Upper lobe of left lung (tissue), 6 donors: ENCODE measurements around the gene HARBI1. TPM values are rescaled to one million over a fixed set of nuclear protein-coding genes. Genes with fewer than 3 reads are reported as not detected.

ENCODE experiments used
- ATAC-seq, 2 donors: fragments of 200-7000 bp; cut with Tn5 transposase; one replicate each; pipeline ENCODE4 v1.9.1; 2022; ENCODE audit warnings: mild to moderate bottlenecking in 2 of 2, moderate library complexity in 2 of 2; ENCODE audit not compliant: low FRiP score in 2 of 2
- DNase-seq, 2 donors: peaks; one replicate each; pipeline ENCODE4 v3.0.0-alpha.2; 2019 to 2020
- H3K27ac ChIP-seq, 4 donors: fragments of 200-600 bp; sonication (generic); one replicate each; pipeline ENCODE4 v1.5.1; 2016 to 2019
- H3K27me3 ChIP-seq, 4 donors: fragments of 200-600 bp; sonication (generic); one replicate each; pipeline ENCODE4 v1.5.1; 2017 to 2019
- H3K36me3 ChIP-seq, 4 donors: fragments of 200-600 bp; sonication (generic); one replicate each; pipeline ENCODE4 v1.5.1; 2016 to 2019
- H3K4me1 ChIP-seq, 4 donors: fragments of 200-600 bp; sonication (generic); one replicate each; pipeline ENCODE4 v1.5.1; 2018 to 2019
- H3K4me3 ChIP-seq, 4 donors: fragments of 200-600 bp; sonication (generic); one replicate each; pipeline ENCODE4 v1.5.1; 2017 to 2019; ENCODE audit warnings: mild to moderate bottlenecking in 2 of 4, moderate library complexity in 1 of 4
- H3K9me3 ChIP-seq, 4 donors: fragments of 200-600 bp; sonication (generic); one replicate each; pipeline ENCODE4 v1.5.1; 2018 to 2019
- CTCF ChIP-seq, 6 experiments: fragments of 450-650 bp in 4 of 6; fragments of 200-600 bp in 2 of 6; sonication (generic) in 2 of 6; IDR thresholded peaks; one replicate each; pipeline ENCODE4 v1.5.1; 2016 to 2019; ENCODE audit warnings: antibody characterized with exemption in 6 of 6
- EP300 ChIP-seq, 4 donors: sonication (generic); formaldehyde crosslinking; IDR thresholded peaks; one replicate each; pipeline ENCODE4 v1.5.1; 2017; ENCODE audit warnings: antibody characterized with exemption in 4 of 4, control low read depth in 2 of 4
- POLR2A ChIP-seq, 4 donors: fragments of 450-650 bp; IDR thresholded peaks; one replicate each; pipeline ENCODE4 v1.5.1; 2016 to 2017; ENCODE audit warnings: antibody characterized with exemption in 4 of 4, mild to moderate bottlenecking in 2 of 4
- POLR2AphosphoS5 ChIP-seq, 2 donors: sonication (generic); formaldehyde crosslinking; IDR thresholded peaks; one replicate each; pipeline ENCODE4 v1.5.1; 2017; ENCODE audit warnings: antibody characterized with exemption in 2 of 2
- WGBS, 2 donors: methylation state at CpG; one replicate each; pipeline ENCODE4 v1.1.5; 2017 to 2018; 5-methylcytosine and 5-hydroxymethylcytosine counted together
- total RNA-seq, 6 donors: library from RNA; depleted of rRNA in 4 of 6; stranded (reverse); fragments of >200 nt in 4 of 6; gene quantifications; one replicate each; pipeline versions ENCODE4 v1.1.0 to v1.2.1, GENCODE V29; 2016 to 2021
- donor health status: DM: no; HTN: no; CAD: no; lungs with moderate emphysema.
- donor health status: DM: no; HTN: yes; CAD: no; lungs with severe emphysema.

Gene HARBI1
- total RNA-seq, 6 donors from 2014 or later = 1.8 to 5.5 (median 3.3) TPM

GRCh38 chr11:46637546-46637945, 20.5 kb upstream of the HARBI1 start:
- DNase-seq (no peak), ATAC-seq (no peak)
- WGBS, 2 donors = 96% methylated on average over 5 of the region's 5 CpGs
- peaks cover 0 to 24% (median 4%) of the 10 kb centered on the region in 4 donors for H3K36me3 ChIP-seq
- no peak for TF ChIP-seq POLR2A (IDR thresholded peaks at IDR 0.05)
- no peak for TF ChIP-seq EP300 (IDR thresholded peaks at IDR 0.05)
- no peak for TF ChIP-seq POLR2AphosphoS5 (IDR thresholded peaks at IDR 0.05)
- no peak for TF ChIP-seq CTCF (IDR thresholded peaks at IDR 0.05)
- H3K27ac ChIP-seq = no peak overlapping the region
- H3K4me1 ChIP-seq = no peaks in the 10 kb centered on the region
- H3K9me3 ChIP-seq = no peaks in the 10 kb centered on the region
- H3K4me3 ChIP-seq = no peak overlapping the region
- no peaks in the 10 kb centered on the region for H3K27me3 ChIP-seq

- no peak for ATAC-seq
- H3K27ac ChIP-seq = no peak overlapping the region
- peaks cover 0 to 43% (median 5%) of the 10 kb centered on the region in 4 donors for H3K36me3 ChIP-seq
- TF ChIP-seq CTCF (IDR thresholded peaks at IDR 0.05) (no peak), POLR2AphosphoS5 (IDR thresholded peaks at IDR 0.05) (no peak), EP300 (IDR thresholded peaks at IDR 0.05) (no peak), POLR2A (IDR thresholded peaks at IDR 0.05) (no peak)
- H3K4me3 ChIP-seq = no peak overlapping the region
- H3K9me3 ChIP-seq = no peaks in the 10 kb centered on the region
- no peaks in the 10 kb centered on the region for H3K27me3 ChIP-seq
- H3K4me1 ChIP-seq = no peaks in the 10 kb centered on the region
- no peak for DNase-seq
- 88 to 93% methylated on average over 5 of the region's 5 CpGs for WGBS, 2 donors
These were observed 18.6 kb upstream of the HARBI1 start for GRCh38 chr11:46635557-46636139.

GRCh38 chr11:46633291-46634217, 16.5 kb upstream of the HARBI1 start:
- WGBS, 2 donors = 81 to 88% methylated on average over 22 of the region's 22 CpGs

GRCh38 chr11:46632502-46632901, 15.5 kb upstream of the HARBI1 start:
- TF ChIP-seq EP300 (IDR thresholded peaks at IDR 0.05) = no peak
- no peak for TF ChIP-seq POLR2AphosphoS5 (IDR thresholded peaks at IDR 0.05)
- 80 to 90% methylated on average over 1 of the region's 1 CpG for WGBS, 2 donors
- ATAC-seq (no peak), DNase-seq (no peak)
- H3K9me3 ChIP-seq = no peaks in the 10 kb centered on the region
- H3K4me3 ChIP-seq = no peak overlapping the region
- no peak overlapping the region for H3K27ac ChIP-seq
- no peaks in the 10 kb centered on the region for H3K4me1 ChIP-seq
- peaks cover 0 to 52% (median 19%) of the 10 kb centered on the region in 4 donors for H3K36me3 ChIP-seq
- H3K27me3 ChIP-seq = no peaks in the 10 kb centered on the region

More at GRCh38 chr11:46633291-46634217, 16.5 kb upstream of the HARBI1 start:
- Histone ChIP-seq H3K4me3 (no peak overlapping the region), H3K36me3 (peaks cover 0 to 51% (median 18%) of the 10 kb centered on the region in 4 donors), H3K27ac (no peak overlapping the region), H3K27me3 (no peaks in the 10 kb centered on the region), H3K4me1 (no peaks in the 10 kb centered on the region), H3K9me3 (no peaks in the 10 kb centered on the region)
- ATAC-seq (peak in 1 of 2 donors; percentile 62), DNase-seq (peak in 1 of 2 donors; percentile 53)
- TF ChIP-seq EP300 (IDR thresholded peaks at IDR 0.05) = no peak
- TF ChIP-seq POLR2AphosphoS5 (IDR thresholded peaks at IDR 0.05) = no peak
- TF ChIP-seq CTCF (IDR thresholded peaks at IDR 0.05) = no peak
- TF ChIP-seq POLR2A (IDR thresholded peaks at IDR 0.05) = no peak

GRCh38 chr11:46631676-46632075, 14.6 kb upstream of the HARBI1 start:
- H3K36me3 ChIP-seq = peaks cover 0 to 56% (median 22%) of the 10 kb centered on the region in 4 donors
- WGBS, 2 donors = 88 to 93% methylated on average over 2 of the region's 2 CpGs
- TF ChIP-seq CTCF (IDR thresholded peaks at IDR 0.05) (no peak), POLR2AphosphoS5 (IDR thresholded peaks at IDR 0.05) (no peak), EP300 (IDR thresholded peaks at IDR 0.05) (no peak), POLR2A (IDR thresholded peaks at IDR 0.05) (no peak)
- H3K27me3 ChIP-seq = no peaks in the 10 kb centered on the region
- DNase-seq = no peak
- ATAC-seq = no peak
- no peaks in the 10 kb centered on the region for H3K9me3 ChIP-seq
- no peak overlapping the region for H3K27ac ChIP-seq
- no peaks in the 10 kb centered on the region for H3K4me1 ChIP-seq
- H3K4me3 ChIP-seq = no peak overlapping the region
